GM12878 (cell line): Measurements from ENCODE around the gene LRCH4. TPM values are rescaled to one million over a fixed set of nuclear protein-coding genes. Genes with fewer than 3 reads are reported as not detected.
A peak's percentile ranks its signal among the peaks of the same experiment; 100 is the strongest.

Experiments
- BHLHE40 ChIP-seq, 2 experiments: fragments of 450-650 bp in 1 of 2; IDR thresholded peaks; 2 replicates each; pipeline ENCODE4 v1.6.1; 2011 to 2017; ENCODE audit warnings: low read depth in 2 of 2, borderline replicate concordance in 1 of 2, improper control_type of control experiment in 1 of 2, low read length in 1 of 2, mild to moderate bottlenecking in 1 of 2
- GATAD2B ChIP-seq: fragments of 450-650 bp; conservative IDR thresholded peaks from 2 replicates; pipeline ENCODE4 v1.6.1; 2017; ENCODE audit warnings: low read depth, mild to moderate bottlenecking, moderate library complexity
- JUND ChIP-seq: IDR thresholded peaks from 2 replicates; pipeline ENCODE4 v1.6.1; 2012; ENCODE audit warnings: low read depth, mild to moderate bottlenecking, low read length, improper control_type of control experiment, moderate library complexity
- LARP7 ChIP-seq: fragments of 450-650 bp; IDR thresholded peaks from 2 replicates; pipeline ENCODE4 v1.6.1; 2017; ENCODE audit warnings: mild to moderate bottlenecking
- MYC ChIP-seq: IDR thresholded peaks from 2 replicates; pipeline ENCODE4 v1.6.1; 2011; ENCODE audit warnings: mild to moderate bottlenecking, low read length, moderate library complexity, inconsistent platforms; ENCODE audit not compliant: insufficient read depth, insufficient replicate concordance, insufficient read length, severe bottlenecking
- NFYB ChIP-seq: IDR thresholded peaks from 2 replicates; pipeline ENCODE4 v1.6.1; 2011; ENCODE audit warnings: low read depth, mild to moderate bottlenecking, low read length, improper control_type of control experiment, moderate library complexity; ENCODE audit not compliant: insufficient read depth
- RB1 ChIP-seq: fragments of 450-650 bp; formaldehyde crosslinking; IDR thresholded peaks from 2 replicates; pipeline ENCODE4 v1.6.1; 2017; ENCODE audit warnings: mild to moderate bottlenecking, borderline replicate concordance
- RFX5 ChIP-seq: IDR thresholded peaks from 2 replicates; pipeline ENCODE4 v1.6.1; 2011; ENCODE audit warnings: low read depth, low read length, improper control_type of control experiment
- SMC3 ChIP-seq: IDR thresholded peaks from 2 replicates; pipeline ENCODE4 v1.6.1; 2011; ENCODE audit warnings: low read length, improper control_type of control experiment, borderline replicate concordance
- TAF1 ChIP-seq: IDR thresholded peaks from 2 replicates; pipeline ENCODE4 v1.6.1; 2011; ENCODE audit warnings: mild to moderate bottlenecking, low read depth, low read length, borderline replicate concordance
- polyA plus RNA-seq, 11 experiments: library from polyadenylated mRNA; depleted of rRNA in 4 of 11; unstranded in 6 of 11; stranded (reverse) in 5 of 11; fragments of >200 nt; fragmentation: Nextera tagmentation in 4 of 11; fragmentation: Illumina TruSeq in 1 of 11; extraction: Ambion mirVana in 4 of 11; extraction: Trizol in 1 of 11; gene quantifications; 1 replicate in 1 of 11; 2 replicates in 10 of 11; pipeline versions ENCODE4 v1.2.1 to v1.2.3, GENCODE V29; 2011 to 2016; ENCODE audit warnings: inconsistent platforms in 2 of 11, missing spikeins in 2 of 11, low read depth in 1 of 11
- total RNA-seq, 4 experiments: library from RNA; depleted of rRNA in 3 of 4; stranded (reverse); fragments of >200 nt in 3 of 4; fragmentation: Illumina TruSeq in 1 of 4; extraction: Trizol in 1 of 4; gene quantifications; 2 replicates each; pipeline versions ENCODE4 v1.2.1 to v1.2.3, GENCODE V29; 2013 to 2021
- TF ChIP-seq, protein P1 (sequence below): IDR thresholded peaks from 2 replicates; pipeline ENCODE4 v1.6.1; 2011; ENCODE audit warnings: mild to moderate bottlenecking, low read depth, low read length, moderate library complexity; ENCODE audit not compliant: insufficient replicate concordance

LRCH4 gene
- total and polyA plus RNA-seq, 10 of the 15 experiments (the other 5 are each of a cell fraction or from before 2014, with no cell fraction given) = 0.58 to 96.7 (median 28.4) TPM

- TF ChIP-seq NFYB (peak; percentile 91), RB1 (peak; percentile 48; the same call in 1 of the 2 replicates), JUND (no peak), SMC3 (no peak; the same call in 1 of the 2 replicates), TAF1 (peak; percentile 60; the same call in 1 of the 2 replicates), MYC (peak; percentile 70), GATAD2B (peak; percentile 69), BHLHE40 (IDR thresholded peaks at IDR 0.05; ENCODE audit: borderline replicate concordance in 1 of 2, low read depth in 2 of 2, low read length in 1 of 2) (peak; percentile 84 to 95), LARP7 (no peak), RFX5 (peak; percentile 88)
- TF ChIP-seq, protein P1, sequence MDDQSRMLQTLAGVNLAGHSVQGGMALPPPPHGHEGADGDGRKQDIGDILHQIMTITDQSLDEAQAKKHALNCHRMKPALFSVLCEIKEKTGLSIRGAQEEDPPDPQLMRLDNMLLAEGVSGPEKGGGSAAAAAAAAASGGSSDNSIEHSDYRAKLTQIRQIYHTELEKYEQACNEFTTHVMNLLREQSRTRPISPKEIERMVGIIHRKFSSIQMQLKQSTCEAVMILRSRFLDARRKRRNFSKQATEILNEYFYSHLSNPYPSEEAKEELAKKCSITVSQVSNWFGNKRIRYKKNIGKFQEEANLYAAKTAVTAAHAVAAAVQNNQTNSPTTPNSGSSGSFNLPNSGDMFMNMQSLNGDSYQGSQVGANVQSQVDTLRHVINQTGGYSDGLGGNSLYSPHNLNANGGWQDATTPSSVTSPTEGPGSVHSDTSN = peak; percentile 56
- TF ChIP-seq, all 136 proteins: peak for 37
These were observed 47.1 kb downstream of the LRCH4 start, which contains the start of gene AGFG2 (continued) for GRCh38 chr7:100538654-100539435.
